ENCODE data around the gene NPIPB13. TPM values are rescaled to one million over a fixed set of nuclear protein-coding genes. Genes with fewer than 3 reads are reported as not detected.
"Not testable (repeated sequence)": the region's sequence is repeated elsewhere in the genome, so short reads cannot be mapped to it uniquely, and the experiment has no call there.

The NPIPB13 gene
- 10 to 100 TPM in 2 of 3 donors, 1 to 10 TPM in 1; 3.4 to 37.4 (median 29.1) TPM for polyA plus RNA-seq (ENCODE audit: insufficient read length in 3 of 3)
- long read RNA-seq, donor 1 = 0 reads
- long read RNA-seq, donor 2 = 0 reads
- long read RNA-seq, donor 3 = 0 reads
- long read RNA-seq, donor 4 = 0 reads
- long read RNA-seq, donor 5 = 0 reads
- long read RNA-seq, donor 6 = 0 reads
- long read RNA-seq, donor 7 = 0 reads
- long read RNA-seq, donor 8 = 0 reads
- long read RNA-seq, donor 9 = 0 reads
- long read RNA-seq, donor 10 = 0 reads
- long read RNA-seq, donor 11 = 0 reads
- long read RNA-seq, donor 12, partial matches to known transcripts = 12 of 12 reads
- long read RNA-seq, donor 12, other reads (novel, unspliced or antisense) = 0 of 12 reads
- long read RNA-seq, donor 13 = 0 reads
- long read RNA-seq, donor 14 = 0 reads
- long read RNA-seq, donor 15 = 0 reads
- long read RNA-seq, donor 16 = 0 reads

GRCh38 chr16:30248379-30248778 lies at the start of gene NPIPB13:
Gene NPIPB13 (minus strand): TSS chr16:30248479. CDS start chr16:30245573, 2,906 bp downstream.
- not testable (repeated sequence) for DNase-seq

GRCh38 chr16:30282357-30282756 lies 34.1 kb upstream of the NPIPB13 start:
- not testable (repeated sequence) for DNase-seq

GRCh38 chr16:30278523-30278922 lies 30.2 kb upstream of the NPIPB13 start:
- DNase-seq = not testable (repeated sequence)

GRCh38 chr16:30217082-30217481 lies 31.2 kb downstream of the NPIPB13 start:
- DNase-seq = not testable (repeated sequence)

GRCh38 chr16:30211414-30211813 lies 36.9 kb downstream of the NPIPB13 start:
- not testable (repeated sequence) for DNase-seq

GRCh38 chr16:30209032-30209431 lies 39.2 kb downstream of the NPIPB13 start:
- not testable (repeated sequence) for DNase-seq

GRCh38 chr16:30207063-30207704 lies 41.1 kb downstream of the NPIPB13 start:
- DNase-seq = not testable (repeated sequence)

- DNase-seq = not testable (repeated sequence)
Measured at GRCh38 chr16:30206252-30206651, 42.0 kb downstream of the NPIPB13 start.

- not testable (repeated sequence) for DNase-seq
Measured at GRCh38 chr16:30205541-30206236, 42.6 kb downstream of the NPIPB13 start.

- not testable (repeated sequence) for DNase-seq
Measured at GRCh38 chr16:30199608-30200343, 48.5 kb downstream of the NPIPB13 start.

GRCh38 chr16:30199049-30199448 lies 49.2 kb downstream of the NPIPB13 start, which contains the start of gene SULT1A3:
Gene SULT1A3 (plus strand): TSS chr16:30199255. CDS start chr16:30200729, 1,474 bp downstream.
- not testable (repeated sequence) for DNase-seq

Other genes with a start within 250 kb of the NPIPB13 start
- gene DOC2A, start 237.5 kb downstream of the NPIPB13 start, polyA plus RNA-seq (ENCODE audit: insufficient read length in 3 of 3) = 1 to 10 TPM; 2.9 to 4.9 (median 4.6) TPM
- not detected for gene C16orf92, start 225.3 kb downstream of the NPIPB13 start, polyA plus RNA-seq (ENCODE audit: insufficient read length in 3 of 3)
- gene TLCD3B, start 217.2 kb downstream of the NPIPB13 start, polyA plus RNA-seq (ENCODE audit: insufficient read length in 3 of 3) = 1 to 10 TPM; 1.2 to 1.7 (median 1.2) TPM
- 100 to 1,000 TPM; 525 to 600 (median 593) TPM for gene ALDOA, start 182.7 kb downstream of the NPIPB13 start, polyA plus RNA-seq (ENCODE audit: insufficient read length in 3 of 3)
- 100 to 1,000 TPM in 2 of 3 donors, 10 to 100 TPM in 1; 99.4 to 116 (median 109) TPM for gene PPP4C, start 172.5 kb downstream of the NPIPB13 start, polyA plus RNA-seq (ENCODE audit: insufficient read length in 3 of 3)
- 1 to 10 TPM; 1.5 to 1.9 (median 1.7) TPM for gene TBX6, start 156.6 kb downstream of the NPIPB13 start, polyA plus RNA-seq (ENCODE audit: insufficient read length in 3 of 3)
- 10 to 100 TPM; 58.6 to 70.9 (median 60.8) TPM for gene YPEL3, start 152.3 kb downstream of the NPIPB13 start, polyA plus RNA-seq (ENCODE audit: insufficient read length in 3 of 3)
- 10 to 100 TPM; 11.3 to 13.6 (median 13.0) TPM for gene GDPD3, start 134.9 kb downstream of the NPIPB13 start, polyA plus RNA-seq (ENCODE audit: insufficient read length in 3 of 3)
- gene MAPK3, start 125.3 kb downstream of the NPIPB13 start, polyA plus RNA-seq (ENCODE audit: insufficient read length in 3 of 3) = 10 to 100 TPM; 84.3 to 88.5 (median 85.4) TPM
- 10 to 100 TPM in 1 of 3 donors, 1 to 10 TPM in 2; 9.2 to 15.1 (median 9.8) TPM for gene CORO1A, start 64.9 kb downstream of the NPIPB13 start, polyA plus RNA-seq (ENCODE audit: insufficient read length in 3 of 3)
- 10 to 100 TPM; 32.5 to 43.1 (median 37.9) TPM for gene BOLA2B, start 54.8 kb downstream of the NPIPB13 start, polyA plus RNA-seq (ENCODE audit: insufficient read length in 3 of 3)
- gene SLX1A, start 54.6 kb downstream of the NPIPB13 start, polyA plus RNA-seq (ENCODE audit: insufficient read length in 3 of 3) = 10 to 100 TPM; 24.9 to 39.9 (median 35.5) TPM
- 10 to 100 TPM; 10.6 to 25.3 (median 16.6) TPM for gene SULT1A3, start 49.2 kb downstream of the NPIPB13 start, polyA plus RNA-seq (ENCODE audit: insufficient read length in 3 of 3)
- 10 to 100 TPM; 54.6 to 62.3 (median 62.3) TPM for gene CD2BP2, start 106.8 kb upstream of the NPIPB13 start, polyA plus RNA-seq (ENCODE audit: insufficient read length in 3 of 3)
- gene TBC1D10B, start 122.0 kb upstream of the NPIPB13 start, polyA plus RNA-seq (ENCODE audit: insufficient read length in 3 of 3) = 10 to 100 TPM; 37.9 to 46.2 (median 39.1) TPM
- 1 to 10 TPM in 2 of 3 donors, under 1 TPM in 1; 0.70 to 5.1 (median 1.9) TPM for gene MYL11, start 126.3 kb upstream of the NPIPB13 start, polyA plus RNA-seq (ENCODE audit: insufficient read length in 3 of 3)
- 1 to 10 TPM; 2.6 to 2.8 (median 2.6) TPM for gene SEPTIN1, start 134.1 kb upstream of the NPIPB13 start, polyA plus RNA-seq (ENCODE audit: insufficient read length in 3 of 3)
- gene ZNF48, start 146.9 kb upstream of the NPIPB13 start, polyA plus RNA-seq (ENCODE audit: insufficient read length in 3 of 3) = 10 to 100 TPM; 15.0 to 16.5 (median 15.9) TPM
- 10 to 100 TPM in 1 of 3 donors, 1 to 10 TPM in 2; 7.7 to 11.1 (median 9.9) TPM for gene ZNF771, start 159.1 kb upstream of the NPIPB13 start, polyA plus RNA-seq (ENCODE audit: insufficient read length in 3 of 3)
- gene DCTPP1, start 181.6 kb upstream of the NPIPB13 start, polyA plus RNA-seq (ENCODE audit: insufficient read length in 3 of 3) = 10 to 100 TPM; 50.1 to 56.8 (median 54.9) TPM
- gene SEPHS2, start 197.4 kb upstream of the NPIPB13 start, polyA plus RNA-seq (ENCODE audit: insufficient read length in 3 of 3) = 10 to 100 TPM; 95.6 to 96.4 (median 96.0) TPM
- gene ITGAL, start 224.3 kb upstream of the NPIPB13 start, polyA plus RNA-seq (ENCODE audit: insufficient read length in 3 of 3) = 1 to 10 TPM; 1.9 to 2.1 (median 2.0) TPM